K562 (cell line): Measurements from ENCODE around the gene GLYAT. TPM values are rescaled to one million over a fixed set of nuclear protein-coding genes. Genes with fewer than 3 reads are reported as not detected.

ENCODE experiments used
- BRF1 ChIP-seq: IDR thresholded peaks from 3 replicates; pipeline ENCODE4 v1.6.1; 2011; ENCODE audit warnings: borderline replicate concordance, mild to moderate bottlenecking; ENCODE audit not compliant: insufficient read length; ENCODE audit errors: extremely low read depth
- CREM ChIP-seq: IDR thresholded peaks from 2 replicates; pipeline ENCODE4 v1.6.1; 2014; ENCODE audit warnings: antibody characterized with exemption, low read depth
- ELF1 ChIP-seq: fragments of 200-800 bp; sonication (Bioruptor generic); IDR thresholded peaks from 2 replicates; pipeline ENCODE4 v1.6.1; 2016; ENCODE audit warnings: missing genetic modification characterization, missing compliant biosample characterization
- GATAD2A ChIP-seq: fragments of 450-650 bp; IDR thresholded peaks from 2 replicates; pipeline ENCODE4 v1.6.1; 2017
- KAT7 ChIP-seq: sonication (generic); formaldehyde crosslinking; IDR thresholded peaks from 2 replicates; pipeline ENCODE4 v1.8.0; 2022; ENCODE audit warnings: missing genetic modification reagents, mild to moderate bottlenecking, borderline replicate concordance
- MCM5 ChIP-seq: fragments of 450-650 bp; IDR thresholded peaks from 2 replicates; pipeline ENCODE4 v1.6.1; 2016; ENCODE audit warnings: low read depth
- NR2C2 ChIP-seq, 2 experiments: fragments of 200-800 bp in 1 of 2; sonication (Bioruptor generic) in 1 of 2; sonication (generic) in 1 of 2; formaldehyde crosslinking in 1 of 2; IDR thresholded peaks; 2 replicates each; pipeline versions ENCODE4 v1.6.1 to v1.8.0; 2016 to 2022; ENCODE audit warnings: mild to moderate bottlenecking in 1 of 2, missing compliant biosample characterization in 1 of 2, missing genetic modification characterization in 1 of 2, missing genetic modification reagents in 1 of 2
- SIN3B ChIP-seq: fragments of 450-650 bp; IDR thresholded peaks from 2 replicates; pipeline ENCODE4 v1.6.1; 2017; ENCODE audit warnings: low read depth, mild to moderate bottlenecking, moderate library complexity
- SRSF1 ChIP-seq: fragments of 200-400 bp; formaldehyde crosslinking; IDR thresholded peaks from 2 replicates; pipeline ENCODE4 v1.6.1; 2017; ENCODE audit warnings: mild to moderate bottlenecking, low read depth, low read length, moderate library complexity
- TAF9B ChIP-seq: fragments of 450-650 bp; IDR thresholded peaks from 2 replicates; pipeline ENCODE4 v1.6.1; 2018; ENCODE audit warnings: mild to moderate bottlenecking; ENCODE audit not compliant: partially characterized antibody
- TCF7 ChIP-seq: sonication (generic); IDR thresholded peaks from 2 replicates; pipeline ENCODE4 v1.6.1; 2016; ENCODE audit warnings: antibody characterized with exemption, borderline replicate concordance
- U2AF1 ChIP-seq: fragments of 200-400 bp; formaldehyde crosslinking; optimal IDR thresholded peaks from 2 replicates; pipeline ENCODE3; 2017; ENCODE audit warnings: mild to moderate bottlenecking, low read depth, low read length, moderate library complexity
- YBX1 ChIP-seq: fragments of 450-650 bp; IDR thresholded peaks from 2 replicates; pipeline ENCODE4 v1.7.1; 2016; ENCODE audit warnings: mild to moderate bottlenecking
- ZC3H11A ChIP-seq: IDR thresholded peaks from 2 replicates; pipeline ENCODE4 v1.6.1; 2012; ENCODE audit warnings: low read depth, low read length, improper control_type of control experiment
- ZC3H4 ChIP-seq: sonication (generic); formaldehyde crosslinking; IDR thresholded peaks from 2 replicates; pipeline ENCODE4 v1.9.0; 2021; ENCODE audit warnings: missing genetic modification reagents, borderline replicate concordance
- ZNF253 ChIP-seq: fragments of 250-450 bp; sonication (Bioruptor Pico); conservative IDR thresholded peaks from 2 replicates; pipeline ENCODE4 v1.6.1; 2021; ENCODE audit warnings: mild to moderate bottlenecking
- ZNF316 ChIP-seq: fragments of 450-650 bp; IDR thresholded peaks from 2 replicates; pipeline ENCODE4 v1.6.1; 2016
- polyA plus RNA-seq, 8 experiments: library from polyadenylated mRNA; depleted of rRNA in 4 of 8; stranded (reverse) in 5 of 8; unstranded in 3 of 8; fragments of >200 nt; fragmentation: Nextera tagmentation in 2 of 8; fragmentation: Illumina TruSeq in 1 of 8; extraction: Ambion mirVana in 2 of 8; extraction: Trizol in 1 of 8; gene quantifications; 2 replicates each; pipeline versions ENCODE4 v1.2.1 to v1.2.3, GENCODE V29; 2011 to 2014; ENCODE audit warnings: inconsistent platforms in 1 of 8, missing spikeins in 1 of 8
- total RNA-seq, 7 experiments: library from RNA; depleted of rRNA in 6 of 7; stranded (reverse); fragments of >200 nt in 6 of 7; fragmentation: Illumina TruSeq in 2 of 7; extraction: Trizol in 2 of 7; gene quantifications; 2 replicates each; pipeline versions ENCODE4 v1.2.1 to v1.2.3, GENCODE V29; 2011 to 2021; ENCODE audit warnings: low replicate concordance in 1 of 7
- TF ChIP-seq, protein P1 (sequence below): IDR thresholded peaks from 2 replicates; pipeline ENCODE4 v1.6.1; 2011; ENCODE audit warnings: borderline replicate concordance, low read depth, mild to moderate bottlenecking, moderate library complexity, low read length; ENCODE audit not compliant: insufficient read depth, poor library complexity, severe bottlenecking
- TF ChIP-seq, protein P2 (sequence below): IDR thresholded peaks from 2 replicates; pipeline ENCODE4 v1.6.1; 2012; ENCODE audit warnings: low read depth, low read length, improper control_type of control experiment, borderline replicate concordance
- TF ChIP-seq, protein P3 (sequence below): fragments of 450-650 bp; IDR thresholded peaks from 2 replicates; pipeline ENCODE4 v1.7.0; 2016; ENCODE audit warnings: borderline replicate concordance
- TF ChIP-seq, protein P4 (sequence below), 2 experiments: fragments of 450-650 bp in 1 of 2; sonication (generic) in 1 of 2; formaldehyde crosslinking in 1 of 2; IDR thresholded peaks in 1 of 2; conservative IDR thresholded peaks in 1 of 2; 2 replicates each; pipeline versions ENCODE4 v1.6.1 to v1.8.1; 2016 to 2023; ENCODE audit warnings: mild to moderate bottlenecking in 2 of 2, moderate library complexity in 2 of 2, inconsistent platforms in 1 of 2, missing genetic modification reagents in 1 of 2

The GLYAT gene
- total and polyA plus RNA-seq, 9 of the 15 experiments (the other 6 are each of a cell fraction or from before 2014, with no cell fraction given): not detected

DNA sequence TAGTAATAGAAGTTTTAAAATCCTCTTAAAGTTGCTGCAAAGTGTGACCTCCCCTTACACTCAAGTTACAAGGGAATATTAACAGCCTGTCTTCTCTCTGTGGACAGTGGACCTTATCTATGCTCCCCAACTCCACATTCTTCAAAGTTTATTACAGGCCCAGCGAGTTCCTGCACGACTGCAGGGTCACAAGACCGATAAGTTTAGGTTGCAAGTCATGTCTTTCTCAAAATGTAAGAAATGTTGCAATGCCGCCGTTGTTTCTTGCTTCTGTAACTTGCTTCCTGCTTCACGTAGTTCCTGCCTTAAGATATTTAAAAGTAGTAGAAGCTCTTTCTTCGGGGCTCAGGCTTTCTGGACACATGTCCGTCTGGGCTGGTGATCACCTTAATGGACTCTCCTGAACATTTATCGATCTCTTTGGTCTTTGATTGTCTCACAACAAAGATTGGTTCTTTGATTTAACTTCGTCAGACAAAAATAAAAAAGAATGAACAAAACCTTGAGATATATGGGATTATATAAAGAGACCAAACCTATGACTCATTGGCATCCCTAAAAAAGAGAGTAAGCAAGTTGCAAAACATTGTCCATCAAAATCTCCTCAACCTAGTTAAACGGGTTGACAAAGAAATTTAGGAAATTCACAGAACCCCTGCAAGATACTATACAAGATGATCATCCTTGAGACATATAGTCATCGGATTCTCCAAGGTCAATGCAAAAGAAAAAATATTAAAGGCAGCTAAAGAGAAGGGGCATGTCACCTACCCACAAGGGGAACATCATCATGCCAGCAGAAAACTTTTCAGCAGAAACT, 45.4 kb upstream of the GLYAT start (continued):
- TF ChIP-seq, protein P1, sequence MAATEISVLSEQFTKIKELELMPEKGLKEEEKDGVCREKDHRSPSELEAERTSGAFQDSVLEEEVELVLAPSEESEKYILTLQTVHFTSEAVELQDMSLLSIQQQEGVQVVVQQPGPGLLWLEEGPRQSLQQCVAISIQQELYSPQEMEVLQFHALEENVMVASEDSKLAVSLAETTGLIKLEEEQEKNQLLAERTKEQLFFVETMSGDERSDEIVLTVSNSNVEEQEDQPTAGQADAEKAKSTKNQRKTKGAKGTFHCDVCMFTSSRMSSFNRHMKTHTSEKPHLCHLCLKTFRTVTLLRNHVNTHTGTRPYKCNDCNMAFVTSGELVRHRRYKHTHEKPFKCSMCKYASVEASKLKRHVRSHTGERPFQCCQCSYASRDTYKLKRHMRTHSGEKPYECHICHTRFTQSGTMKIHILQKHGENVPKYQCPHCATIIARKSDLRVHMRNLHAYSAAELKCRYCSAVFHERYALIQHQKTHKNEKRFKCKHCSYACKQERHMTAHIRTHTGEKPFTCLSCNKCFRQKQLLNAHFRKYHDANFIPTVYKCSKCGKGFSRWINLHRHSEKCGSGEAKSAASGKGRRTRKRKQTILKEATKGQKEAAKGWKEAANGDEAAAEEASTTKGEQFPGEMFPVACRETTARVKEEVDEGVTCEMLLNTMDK: no peak
- TF ChIP-seq KAT7 (no peak), CREM (peak; percentile 64; the same call in 1 of the 2 replicates), YBX1 (no peak), TCF7 (peak; percentile 67; the same call in 1 of the 2 replicates), NR2C2 (CRISPR knock-in tag; IDR thresholded peaks at IDR 0.05) (no peak), NR2C2 (tag; IDR thresholded peaks at IDR 0.05) (peak; percentile 66), ELF1 (tag) (peak; percentile 76; the same call in 1 of the 2 replicates), ZC3H11A (no peak), SRSF1 (no peak), GATAD2A (peak; percentile 66; the same call in 1 of the 2 replicates), MCM5 (no peak), SIN3B (no peak), ZC3H4 (no peak), U2AF1 (no peak), ZNF316 (peak; percentile 66), ZNF253 (no peak), BRF1 (no peak), TAF9B (peak; percentile 67)
- TF ChIP-seq, protein P2, sequence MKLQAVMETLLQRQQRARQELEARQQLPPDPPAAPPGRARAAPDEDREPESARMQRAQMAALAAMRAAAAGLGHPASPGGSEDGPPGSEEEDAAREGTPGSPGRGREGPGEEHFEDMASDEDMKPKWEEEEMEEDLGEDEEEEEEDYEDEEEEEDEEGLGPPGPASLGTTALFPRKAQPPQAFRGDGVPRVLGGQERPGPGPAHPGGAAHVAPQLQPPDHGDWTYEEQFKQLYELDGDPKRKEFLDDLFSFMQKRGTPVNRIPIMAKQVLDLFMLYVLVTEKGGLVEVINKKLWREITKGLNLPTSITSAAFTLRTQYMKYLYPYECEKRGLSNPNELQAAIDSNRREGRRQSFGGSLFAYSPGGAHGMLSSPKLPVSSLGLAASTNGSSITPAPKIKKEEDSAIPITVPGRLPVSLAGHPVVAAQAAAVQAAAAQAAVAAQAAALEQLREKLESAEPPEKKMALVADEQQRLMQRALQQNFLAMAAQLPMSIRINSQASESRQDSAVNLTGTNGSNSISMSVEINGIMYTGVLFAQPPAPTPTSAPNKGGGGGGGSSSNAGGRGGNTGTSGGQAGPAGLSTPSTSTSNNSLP: peak; percentile 30; the same call in 1 of the 2 replicates
- TF ChIP-seq, protein P3, sequence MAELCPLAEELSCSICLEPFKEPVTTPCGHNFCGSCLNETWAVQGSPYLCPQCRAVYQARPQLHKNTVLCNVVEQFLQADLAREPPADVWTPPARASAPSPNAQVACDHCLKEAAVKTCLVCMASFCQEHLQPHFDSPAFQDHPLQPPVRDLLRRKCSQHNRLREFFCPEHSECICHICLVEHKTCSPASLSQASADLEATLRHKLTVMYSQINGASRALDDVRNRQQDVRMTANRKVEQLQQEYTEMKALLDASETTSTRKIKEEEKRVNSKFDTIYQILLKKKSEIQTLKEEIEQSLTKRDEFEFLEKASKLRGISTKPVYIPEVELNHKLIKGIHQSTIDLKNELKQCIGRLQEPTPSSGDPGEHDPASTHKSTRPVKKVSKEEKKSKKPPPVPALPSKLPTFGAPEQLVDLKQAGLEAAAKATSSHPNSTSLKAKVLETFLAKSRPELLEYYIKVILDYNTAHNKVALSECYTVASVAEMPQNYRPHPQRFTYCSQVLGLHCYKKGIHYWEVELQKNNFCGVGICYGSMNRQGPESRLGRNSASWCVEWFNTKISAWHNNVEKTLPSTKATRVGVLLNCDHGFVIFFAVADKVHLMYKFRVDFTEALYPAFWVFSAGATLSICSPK: no peak
- TF ChIP-seq, protein P4, sequence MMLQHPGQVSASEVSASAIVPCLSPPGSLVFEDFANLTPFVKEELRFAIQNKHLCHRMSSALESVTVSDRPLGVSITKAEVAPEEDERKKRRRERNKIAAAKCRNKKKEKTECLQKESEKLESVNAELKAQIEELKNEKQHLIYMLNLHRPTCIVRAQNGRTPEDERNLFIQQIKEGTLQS (IDR thresholded peaks at IDR 0.05): peak; percentile 71
- TF ChIP-seq, protein P4 (CRISPR knock-in tag; conservative IDR thresholded peaks at IDR 0.05): no peak
